ENCODE results near the gene SAP25. TPM values are rescaled to one million over a fixed set of nuclear protein-coding genes. Genes with fewer than 3 reads are reported as not detected.

SAP25 gene
- total RNA-seq, 1 donor from 2014 or later, result 13.5 TPM

DNA sequence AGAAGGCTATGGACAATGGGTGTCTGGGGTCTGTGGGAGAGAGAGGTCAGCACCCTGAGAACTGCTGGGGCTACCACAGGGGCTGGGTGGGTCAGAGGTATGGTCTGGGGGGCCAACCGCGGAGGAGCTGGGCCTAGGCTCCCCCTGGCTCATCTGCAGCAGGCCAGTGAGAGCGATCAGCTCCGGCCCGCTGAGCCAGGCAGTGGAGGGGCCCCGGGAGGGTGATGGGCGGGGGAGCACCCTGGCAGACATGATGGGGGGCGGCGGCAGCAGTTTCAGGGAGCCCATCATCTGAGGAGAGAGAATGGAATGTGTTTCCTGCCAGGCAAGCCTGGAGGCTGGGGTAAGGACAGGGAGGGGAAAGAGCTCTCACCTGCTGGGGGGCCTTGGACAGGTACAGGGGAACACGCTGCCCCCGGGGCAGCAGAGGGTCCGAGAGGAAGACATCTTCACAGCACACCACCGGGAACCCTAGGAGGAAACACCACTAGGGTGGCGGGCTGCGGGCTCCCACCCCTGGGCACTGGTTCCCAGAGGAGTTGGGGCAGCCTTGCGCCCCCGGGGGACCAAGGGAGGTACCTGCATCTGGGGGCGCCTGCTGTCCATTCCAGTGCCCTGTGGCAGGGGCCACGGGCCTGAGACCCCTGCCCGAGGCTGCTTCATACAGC, 1.3 kb downstream of the SAP25 start:
- Mint-ChIP-seq H3K4me3 (peak overlapping the region; percentile 34), H3K27me3 (ENCODE audit: low read depth) (no peaks in the 10 kb centered on the region), H3K27ac (peak overlapping the region; percentile 95), H3K9me3 (no peaks in the 10 kb centered on the region), H3K4me1 (peaks cover 32% of the 10 kb centered on the region), H3K36me3 (peaks cover 7% of the 10 kb centered on the region)
- no peak for DNase-seq (ENCODE audit: low spot score in 2 of 2, unreplicated experiment in 2 of 2)
- TF ChIP-seq, protein P1, sequence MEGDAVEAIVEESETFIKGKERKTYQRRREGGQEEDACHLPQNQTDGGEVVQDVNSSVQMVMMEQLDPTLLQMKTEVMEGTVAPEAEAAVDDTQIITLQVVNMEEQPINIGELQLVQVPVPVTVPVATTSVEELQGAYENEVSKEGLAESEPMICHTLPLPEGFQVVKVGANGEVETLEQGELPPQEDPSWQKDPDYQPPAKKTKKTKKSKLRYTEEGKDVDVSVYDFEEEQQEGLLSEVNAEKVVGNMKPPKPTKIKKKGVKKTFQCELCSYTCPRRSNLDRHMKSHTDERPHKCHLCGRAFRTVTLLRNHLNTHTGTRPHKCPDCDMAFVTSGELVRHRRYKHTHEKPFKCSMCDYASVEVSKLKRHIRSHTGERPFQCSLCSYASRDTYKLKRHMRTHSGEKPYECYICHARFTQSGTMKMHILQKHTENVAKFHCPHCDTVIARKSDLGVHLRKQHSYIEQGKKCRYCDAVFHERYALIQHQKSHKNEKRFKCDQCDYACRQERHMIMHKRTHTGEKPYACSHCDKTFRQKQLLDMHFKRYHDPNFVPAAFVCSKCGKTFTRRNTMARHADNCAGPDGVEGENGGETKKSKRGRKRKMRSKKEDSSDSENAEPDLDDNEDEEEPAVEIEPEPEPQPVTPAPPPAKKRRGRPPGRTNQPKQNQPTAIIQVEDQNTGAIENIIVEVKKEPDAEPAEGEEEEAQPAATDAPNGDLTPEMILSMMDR (IDR thresholded peaks at IDR 0.05; ENCODE audit: unreplicated experiment), result no peak

- Mint-ChIP-seq H3K9me3 (no peaks in the 10 kb centered on the region), H3K4me3 (peak overlapping the region; percentile 34), H3K36me3 (peaks cover 7% of the 10 kb centered on the region), H3K27me3 (ENCODE audit: low read depth) (no peaks in the 10 kb centered on the region), H3K4me1 (peaks cover 34% of the 10 kb centered on the region), H3K27ac (peak overlapping the region; percentile 95)
- TF ChIP-seq, protein P1 (IDR thresholded peaks at IDR 0.05; ENCODE audit: unreplicated experiment), result no peak
- no peak for DNase-seq (ENCODE audit: low spot score in 2 of 2, unreplicated experiment in 2 of 2)
Observed at GRCh38 chr7:100571829-100572116, 1.9 kb downstream of the SAP25 start.

- H3K9me3 Mint-ChIP-seq, result no peaks in the 10 kb centered on the region
- DNase-seq (ENCODE audit: low spot score in 2 of 2, unreplicated experiment in 2 of 2), result peak in 1 of 2 experiments; percentile 69
- H3K27me3 Mint-ChIP-seq (ENCODE audit: low read depth), result no peaks in the 10 kb centered on the region
- peaks cover 38% of the 10 kb centered on the region for H3K4me1 Mint-ChIP-seq
- H3K36me3 Mint-ChIP-seq, result peaks cover 4% of the 10 kb centered on the region
- H3K4me3 Mint-ChIP-seq, result no peak overlapping the region
- H3K27ac Mint-ChIP-seq, result peak overlapping the region; percentile 95
- TF ChIP-seq, protein P1 (IDR thresholded peaks at IDR 0.05; ENCODE audit: unreplicated experiment), result no peak
Observed at GRCh38 chr7:100570954-100571828, 2.5 kb downstream of the SAP25 start.

GRCh38 chr7:100568896-100569844, 4.5 kb downstream of the SAP25 start:
- Mint-ChIP-seq H3K4me1 (peaks cover 38% of the 10 kb centered on the region), H3K9me3 (no peaks in the 10 kb centered on the region), H3K27ac (peak overlapping the region; percentile 79), H3K27me3 (ENCODE audit: low read depth) (no peaks in the 10 kb centered on the region), H3K36me3 (no peaks in the 10 kb centered on the region), H3K4me3 (peak overlapping the region; percentile 58)
- DNase-seq (ENCODE audit: low spot score in 2 of 2, unreplicated experiment in 2 of 2), result no peak
- TF ChIP-seq, protein P1 (IDR thresholded peaks at IDR 0.05; ENCODE audit: unreplicated experiment), result peak; percentile 56

DNA sequence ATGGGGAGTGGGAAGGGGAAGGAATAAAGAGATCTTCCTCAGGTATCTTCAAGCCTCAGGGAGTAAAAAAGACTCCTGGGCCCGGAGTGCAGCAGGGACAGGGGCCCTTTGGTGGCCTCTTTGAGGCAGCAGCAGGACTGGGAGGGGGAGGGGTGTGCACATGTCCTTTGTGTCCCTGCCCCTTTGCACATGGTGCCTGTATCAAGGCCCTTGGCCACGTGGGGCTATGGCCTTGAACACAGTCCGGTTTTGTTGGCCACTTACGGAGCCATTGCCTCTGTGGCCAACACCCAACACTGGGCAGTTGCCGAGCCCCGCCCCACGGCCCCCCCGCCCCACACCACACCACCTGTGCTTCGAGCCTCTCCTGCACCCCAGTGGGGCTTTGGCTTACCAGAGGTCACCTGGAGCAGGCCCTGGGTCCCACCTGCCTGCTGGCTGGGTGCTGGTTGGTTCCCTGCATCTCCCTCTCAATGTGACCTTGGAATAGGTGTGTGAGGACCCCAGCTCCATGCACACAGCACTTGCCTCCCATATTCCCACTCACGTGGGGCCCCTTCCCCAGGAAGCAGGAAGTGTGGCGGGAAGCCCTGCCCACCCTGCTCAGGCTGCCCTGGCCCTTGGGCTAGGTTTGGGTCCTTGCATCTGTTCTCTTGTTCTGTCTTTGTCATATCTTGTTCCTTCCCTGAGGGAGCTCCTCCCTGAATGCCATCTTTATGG, 5.4 kb downstream of the SAP25 start:
- Mint-ChIP-seq H3K4me1 (peaks cover 38% of the 10 kb centered on the region), H3K36me3 (no peaks in the 10 kb centered on the region), H3K4me3 (no peak overlapping the region), H3K9me3 (no peaks in the 10 kb centered on the region), H3K27ac (peak overlapping the region; percentile 34), H3K27me3 (ENCODE audit: low read depth) (no peaks in the 10 kb centered on the region)
- TF ChIP-seq, protein P1 (IDR thresholded peaks at IDR 0.05; ENCODE audit: unreplicated experiment), result no peak
- DNase-seq (ENCODE audit: low spot score in 2 of 2, unreplicated experiment in 2 of 2), result no peak

Data from mesothelial cell of epicardium (in vitro differentiated cells).